Left forelimb (tissue), 1 donor: Measurements from ENCODE around the gene SEZ6L.

Experiments
- DNase-seq: peaks from one replicate; pipeline ENCODE4 v3.0.0-alpha.2; 2018; ENCODE audit warnings: low spot score

The SEZ6L gene

GRCh38 chr22:26182723-26183122, 13.5 kb downstream of the SEZ6L start:
- DNase-seq: no peak

- DNase-seq: no peak
Measured at GRCh38 chr22:26185190-26185589, 15.9 kb downstream of the SEZ6L start.

DNA sequence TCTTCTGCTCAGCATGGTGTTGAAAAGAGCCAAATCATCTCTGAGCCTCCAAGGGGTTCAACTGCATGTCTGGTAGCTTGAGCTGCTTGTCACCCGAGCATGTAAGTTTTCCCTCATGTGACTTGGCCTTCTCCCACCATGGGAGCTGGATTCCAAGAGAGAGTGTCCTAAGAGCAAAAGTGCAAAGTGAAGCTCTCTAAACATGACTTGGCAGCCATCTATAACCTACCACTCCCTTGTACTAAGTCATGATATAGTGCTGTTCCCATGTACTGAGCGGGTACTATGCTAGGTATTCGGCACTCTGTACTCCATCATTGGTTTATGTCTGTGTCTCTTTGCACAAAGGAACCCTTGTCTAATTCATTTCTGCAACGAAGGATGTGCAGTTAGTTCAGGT, 19.1 kb downstream of the SEZ6L start:
- DNase-seq: no peak

- DNase-seq: no peak
Measured at GRCh38 chr22:26194313-26194712, 25.1 kb downstream of the SEZ6L start.

- no peak for DNase-seq
Measured at GRCh38 chr22:26194877-26195276, 25.6 kb downstream of the SEZ6L start.

DNA sequence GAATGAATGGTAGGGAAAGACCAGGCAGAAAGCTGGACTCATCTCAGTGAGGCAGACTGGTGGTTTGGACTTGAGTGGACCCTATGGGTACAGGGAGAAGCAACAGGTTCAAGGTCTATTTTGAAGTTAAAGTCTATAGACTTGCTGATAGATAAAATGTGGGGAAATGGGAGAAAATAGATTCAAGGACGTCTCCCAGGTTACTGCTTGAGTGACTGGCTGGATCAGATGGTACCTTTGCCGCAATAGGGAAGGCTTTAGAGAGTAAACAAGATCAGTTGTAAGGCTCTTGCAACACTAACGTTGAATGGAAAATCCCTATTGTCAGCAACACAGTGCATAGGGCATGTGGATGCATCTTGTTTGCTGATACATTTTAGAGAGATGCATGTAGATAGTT, 27.4 kb downstream of the SEZ6L start:
- no peak for DNase-seq

DNA sequence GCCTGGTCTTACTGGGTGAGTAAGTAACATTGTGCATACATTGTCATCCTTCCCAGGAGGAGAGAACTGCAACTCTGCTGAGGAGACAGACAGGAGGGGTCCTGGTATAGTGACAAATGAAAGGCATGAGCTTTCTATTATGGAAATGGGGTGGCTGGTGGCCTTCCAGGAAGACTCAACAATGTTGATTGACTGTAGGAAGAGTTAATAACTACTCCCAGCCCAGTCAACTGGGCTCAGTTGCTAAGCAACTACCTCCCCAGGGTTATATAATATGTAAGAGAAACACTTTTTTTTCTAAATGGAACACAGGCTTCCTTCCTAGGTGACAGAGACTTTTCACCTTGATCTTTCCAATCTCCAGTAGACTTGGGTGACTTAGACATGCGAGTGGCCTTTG, 28.2 kb downstream of the SEZ6L start:
- no peak for DNase-seq

DNA sequence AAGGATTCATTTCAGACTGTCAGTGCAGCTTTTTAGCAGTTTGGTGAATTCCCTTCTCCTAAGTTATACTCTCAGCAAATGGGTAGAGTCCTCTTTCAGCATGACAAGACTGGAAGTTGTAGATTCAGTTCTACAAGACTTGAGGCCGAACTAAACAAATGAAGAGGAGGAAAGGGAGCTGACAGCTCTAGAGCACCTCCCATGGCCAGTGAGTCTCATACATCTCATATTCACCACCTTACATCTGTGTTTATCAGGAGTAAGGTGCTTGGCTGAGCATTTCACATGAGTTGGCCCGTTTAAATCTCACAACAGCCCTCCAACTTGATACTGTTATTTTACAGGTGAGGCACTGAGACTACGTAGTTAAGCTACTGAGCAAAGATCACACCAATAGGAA, 30.4 kb downstream of the SEZ6L start:
- no peak for DNase-seq

GRCh38 chr22:26202280-26202924, 33.1 kb downstream of the SEZ6L start:
- no peak for DNase-seq

DNA sequence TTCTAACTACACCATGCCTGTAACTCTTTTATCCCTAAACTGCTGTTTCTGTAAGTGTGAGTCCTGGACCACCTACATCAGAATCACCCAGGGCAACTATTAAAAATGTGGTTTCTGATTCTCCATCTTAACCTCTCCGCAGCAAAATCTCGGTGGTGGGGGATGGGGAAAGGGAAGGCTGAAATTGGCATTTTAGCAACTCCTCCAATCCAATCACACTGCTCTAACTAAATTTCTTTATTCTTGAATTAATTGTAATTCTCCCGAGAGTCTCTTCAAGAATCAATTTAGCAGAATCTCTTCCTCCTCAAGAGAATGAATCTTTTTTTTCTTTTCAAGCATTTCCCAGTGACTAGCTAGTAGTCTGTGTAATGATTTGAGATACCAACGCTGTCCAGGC, 36.2 kb downstream of the SEZ6L start:
- DNase-seq: no peak

DNA sequence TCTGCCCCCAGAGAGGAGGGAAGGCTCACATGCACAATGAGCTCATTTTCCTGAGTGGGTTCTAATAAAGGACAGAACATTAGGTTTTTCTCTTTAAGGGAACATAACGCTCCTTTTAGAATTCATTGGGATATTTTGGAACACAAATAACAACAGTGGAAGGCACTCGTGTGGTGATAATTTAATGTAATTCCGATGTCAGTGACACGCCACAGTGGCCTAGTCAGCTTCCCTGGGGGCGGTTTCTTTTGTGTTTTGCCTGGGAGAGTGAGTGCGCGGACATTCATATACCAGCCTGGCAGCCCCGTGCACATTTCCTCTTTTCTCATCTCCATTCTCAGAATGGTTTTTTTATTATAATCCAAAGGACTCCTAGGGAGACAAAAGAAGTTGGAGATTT, 41.1 kb downstream of the SEZ6L start:
- no peak for DNase-seq

DNA sequence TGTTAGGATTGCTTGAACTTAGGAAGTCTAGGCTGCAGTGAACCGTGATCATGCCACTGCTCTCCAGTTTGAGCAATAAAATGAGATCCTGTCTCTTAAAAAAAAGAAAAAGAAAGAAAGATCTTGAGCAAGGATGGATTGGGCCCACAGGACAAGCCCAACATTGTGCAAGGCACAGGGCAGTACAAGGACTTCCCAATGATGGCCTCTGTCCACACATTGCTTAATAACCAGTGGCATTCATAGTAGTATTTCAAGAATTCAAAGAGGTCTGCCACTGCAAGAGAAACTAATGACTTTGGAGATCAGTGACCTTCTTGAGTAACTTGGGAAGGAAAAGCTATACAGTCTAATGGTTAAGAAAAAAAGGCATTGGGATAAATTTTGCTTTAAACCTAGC, 44.6 kb downstream of the SEZ6L start:
- DNase-seq: no peak

DNA sequence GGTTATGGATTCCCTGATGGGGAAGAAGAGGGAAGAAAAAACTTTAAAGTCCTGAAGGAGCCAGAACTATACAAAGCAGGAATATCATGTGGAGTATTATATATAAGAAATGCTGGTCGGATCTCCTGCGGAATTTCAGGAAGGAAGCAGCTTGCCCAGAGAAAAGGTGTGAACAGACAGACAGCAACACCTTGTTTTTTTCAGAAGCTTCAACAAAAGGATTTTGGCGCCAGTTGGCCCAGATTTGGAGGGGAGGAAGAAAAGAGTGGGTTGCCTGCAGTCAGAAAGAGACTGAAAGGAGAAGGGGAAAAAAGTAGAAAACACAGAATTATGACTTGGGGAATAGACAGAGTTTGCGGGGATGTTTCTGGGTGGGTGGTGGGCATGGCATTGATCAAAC, 45.2 kb downstream of the SEZ6L start:
- no peak for DNase-seq

- no peak for DNase-seq
Measured at GRCh38 chr22:26215736-26216135, 46.5 kb downstream of the SEZ6L start.

- DNase-seq: no peak
Measured at GRCh38 chr22:26225207-26225606, 55.9 kb downstream of the SEZ6L start.

DNA sequence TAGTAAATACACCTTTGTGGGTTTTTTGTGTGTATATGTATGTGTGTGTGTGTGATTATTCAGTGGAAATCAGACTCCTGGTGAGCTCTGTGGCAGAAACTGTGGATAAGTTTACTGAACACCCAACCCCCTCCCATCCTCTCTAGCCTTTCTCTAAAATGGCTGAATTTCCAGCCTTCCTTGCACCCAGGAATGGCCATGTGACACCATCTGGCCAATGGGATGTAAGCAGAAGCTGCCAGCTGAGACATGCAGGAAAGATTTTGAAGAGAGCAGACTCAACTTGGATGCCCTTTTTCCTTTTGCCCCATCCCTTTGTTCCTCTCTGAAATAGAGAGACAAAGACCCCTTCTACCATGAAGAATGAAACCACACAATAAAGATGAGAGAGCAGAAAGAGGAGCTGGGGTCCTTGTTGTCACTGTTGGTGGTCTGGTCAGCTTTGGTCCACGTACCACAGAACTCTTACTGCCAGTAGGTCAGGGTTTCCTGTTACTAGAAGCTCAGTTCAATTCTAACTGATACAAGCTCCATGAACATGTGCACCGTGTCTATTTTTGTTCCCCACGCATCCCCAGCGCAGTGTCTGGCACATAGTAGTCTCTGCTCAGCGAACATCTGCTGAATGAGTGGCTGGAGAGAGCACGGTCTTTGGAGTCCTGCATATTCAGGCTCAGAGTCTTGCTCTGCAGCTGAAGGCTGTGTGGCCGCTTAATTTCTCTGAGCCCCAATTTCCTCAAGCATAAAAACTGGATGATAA, 57.5 kb downstream of the SEZ6L start:
- DNase-seq: no peak

GRCh38 chr22:26229910-26230309, 60.6 kb downstream of the SEZ6L start:
- no peak for DNase-seq

GRCh38 chr22:26234296-26234695, 65.0 kb downstream of the SEZ6L start:
- DNase-seq: no peak

DNA sequence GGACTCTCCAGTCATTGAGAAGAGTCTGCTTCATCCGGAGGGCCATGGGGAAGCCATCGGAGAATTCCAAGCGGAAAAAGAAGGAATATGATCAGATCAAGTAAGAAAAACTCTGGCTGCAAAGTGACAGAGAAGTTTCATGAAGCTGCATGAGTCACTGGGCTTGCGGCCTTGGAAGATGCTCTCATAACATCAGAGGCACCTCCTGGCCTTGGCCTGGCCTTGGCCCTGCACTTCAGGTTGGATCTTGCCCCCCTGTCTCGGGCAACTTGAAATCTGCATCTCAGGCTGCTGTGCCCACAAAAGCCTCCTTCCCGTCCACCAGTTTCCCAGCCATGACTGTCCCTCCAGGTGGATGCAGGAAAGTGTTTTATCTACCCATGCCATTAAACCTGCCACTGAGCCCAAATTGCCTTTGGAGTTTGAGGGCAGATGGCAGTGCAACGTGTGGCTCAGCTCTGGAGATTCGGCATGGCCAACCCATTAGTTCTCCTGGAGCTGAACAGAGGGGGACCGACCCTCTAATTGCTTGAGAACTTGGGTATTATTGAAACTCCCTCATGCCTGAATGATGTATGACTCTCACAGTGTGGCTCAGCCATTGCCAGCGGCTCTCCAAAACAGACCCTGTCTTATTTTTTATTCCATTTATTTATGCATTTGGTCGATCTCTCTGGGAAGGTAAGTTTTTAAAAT, 66.7 kb downstream of the SEZ6L start:
- DNase-seq: no peak

- no peak for DNase-seq
Measured at GRCh38 chr22:26236991-26237390, 67.7 kb downstream of the SEZ6L start.

- DNase-seq: no peak
Measured at GRCh38 chr22:26238596-26238995, 69.3 kb downstream of the SEZ6L start.

GRCh38 chr22:26239581-26239980, 70.3 kb downstream of the SEZ6L start:
- no peak for DNase-seq

GRCh38 chr22:26241361-26241760, 72.1 kb downstream of the SEZ6L start:
- DNase-seq: no peak
